Esophagus muscularis mucosa (tissue), 3 donors: Measurements from ENCODE around the gene GLTP.

Experiments used
- POLR2AphosphoS5 ChIP-seq, 2 donors: sonication (generic); formaldehyde crosslinking; IDR thresholded peaks; one replicate each; pipeline ENCODE4 v1.6.1; 2017; ENCODE audit warnings: antibody characterized with exemption in 2 of 2
- TF ChIP-seq, protein P1 (sequence below), 3 experiments: fragments of 200-600 bp in 2 of 3; fragments of 450-650 bp in 1 of 3; sonication (generic) in 2 of 3; IDR thresholded peaks; one replicate each; pipeline ENCODE4 v1.5.1; 2017 to 2019; ENCODE audit warnings: antibody characterized with exemption in 3 of 3, mild to moderate bottlenecking in 2 of 3, moderate library complexity in 1 of 3

DNA sequence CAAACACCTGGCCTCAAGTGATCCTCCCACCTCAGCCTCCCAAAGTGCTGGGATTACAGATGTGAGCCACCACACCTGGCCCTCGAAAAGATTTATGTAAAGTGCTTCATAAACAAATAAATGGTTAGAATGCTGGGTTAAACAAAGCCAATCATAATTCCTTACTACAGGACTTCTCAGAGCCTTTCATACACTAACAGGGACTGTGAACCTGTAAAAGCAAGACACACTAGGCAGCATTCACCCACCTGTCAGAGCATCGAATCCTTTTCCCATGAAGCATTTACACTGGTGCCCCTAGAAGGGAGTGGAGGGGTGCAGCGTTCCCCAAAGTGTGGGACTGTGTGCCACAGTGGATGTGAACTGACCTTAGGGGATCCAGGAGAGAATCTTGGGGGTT lies 76.7 kb downstream of the GLTP start:
- TF ChIP-seq POLR2AphosphoS5 (IDR thresholded peaks at IDR 0.05), result no peak
- TF ChIP-seq, protein P1, sequence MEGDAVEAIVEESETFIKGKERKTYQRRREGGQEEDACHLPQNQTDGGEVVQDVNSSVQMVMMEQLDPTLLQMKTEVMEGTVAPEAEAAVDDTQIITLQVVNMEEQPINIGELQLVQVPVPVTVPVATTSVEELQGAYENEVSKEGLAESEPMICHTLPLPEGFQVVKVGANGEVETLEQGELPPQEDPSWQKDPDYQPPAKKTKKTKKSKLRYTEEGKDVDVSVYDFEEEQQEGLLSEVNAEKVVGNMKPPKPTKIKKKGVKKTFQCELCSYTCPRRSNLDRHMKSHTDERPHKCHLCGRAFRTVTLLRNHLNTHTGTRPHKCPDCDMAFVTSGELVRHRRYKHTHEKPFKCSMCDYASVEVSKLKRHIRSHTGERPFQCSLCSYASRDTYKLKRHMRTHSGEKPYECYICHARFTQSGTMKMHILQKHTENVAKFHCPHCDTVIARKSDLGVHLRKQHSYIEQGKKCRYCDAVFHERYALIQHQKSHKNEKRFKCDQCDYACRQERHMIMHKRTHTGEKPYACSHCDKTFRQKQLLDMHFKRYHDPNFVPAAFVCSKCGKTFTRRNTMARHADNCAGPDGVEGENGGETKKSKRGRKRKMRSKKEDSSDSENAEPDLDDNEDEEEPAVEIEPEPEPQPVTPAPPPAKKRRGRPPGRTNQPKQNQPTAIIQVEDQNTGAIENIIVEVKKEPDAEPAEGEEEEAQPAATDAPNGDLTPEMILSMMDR (IDR thresholded peaks at IDR 0.05), result no peak
